Thyroid gland (tissue), 4 donors: ENCODE results near the gene PSD. TPM values are rescaled to one million over a fixed set of nuclear protein-coding genes. Genes with fewer than 3 reads are reported as not detected.

Experiments
- DNase-seq, 2 donors: peaks; one replicate each; pipeline ENCODE4 v3.0.0-alpha.2; 2019
- H3K27ac ChIP-seq, 3 donors: fragments of 200-600 bp; sonication (generic); 1 replicate in 2 of 3; 2 replicates in 1 of 3; pipeline ENCODE4 v1.5.1; 2016 to 2019; ENCODE audit warnings: mild to moderate bottlenecking in 1 of 3, moderate library complexity in 1 of 3
- H3K27me3 ChIP-seq: fragments of 200-600 bp; sonication (generic); one replicate; pipeline ENCODE4 v1.5.1; 2019
- H3K36me3 ChIP-seq, 2 donors: fragments of 200-600 bp; sonication (generic); one replicate each; pipeline ENCODE4 v1.5.1; 2016 to 2019
- H3K4me1 ChIP-seq, 2 donors: fragments of 200-600 bp; sonication (generic); one replicate each; pipeline ENCODE4 v1.5.1; 2017 to 2019
- H3K4me3 ChIP-seq, 3 donors: fragments of 200-600 bp; sonication (generic); replicated peaks in 1 of 3; 1 replicate in 2 of 3; 2 replicates in 1 of 3; pipeline ENCODE4 v1.5.1; 2016; ENCODE audit warnings: mild to moderate bottlenecking in 1 of 3
- H3K9me3 ChIP-seq: fragments of 200-600 bp; sonication (generic); one replicate; pipeline ENCODE4 v1.5.1; 2017
- CTCF ChIP-seq, 6 experiments: fragments of 200-600 bp in 3 of 6; fragments of 450-650 bp in 3 of 6; sonication (generic) in 3 of 6; IDR thresholded peaks; one replicate each; pipeline ENCODE4 v1.5.1; 2016 to 2019; ENCODE audit warnings: antibody characterized with exemption in 6 of 6, mild to moderate bottlenecking in 2 of 6, inconsistent platforms in 1 of 6, moderate library complexity in 1 of 6
- POLR2A ChIP-seq, 2 donors: fragments of 450-650 bp; IDR thresholded peaks; one replicate each; pipeline ENCODE4 v1.6.1; 2017; ENCODE audit warnings: antibody characterized with exemption in 2 of 2, mild to moderate bottlenecking in 2 of 2, moderate library complexity in 1 of 2
- WGBS, 2 donors: methylation state at CpG; one replicate each; pipeline ENCODE4 v1.1.5; 2017; 5-methylcytosine and 5-hydroxymethylcytosine counted together
- intact Hi-C: fragments of 100-400 bp; cut with DNase I; formaldehyde crosslinking; loops from one replicate; pipeline ENCODE4 v1.15.1; 2023
- total RNA-seq, 4 donors: library from RNA; depleted of rRNA; stranded (reverse); fragments of >200 nt; gene quantifications; one replicate each; pipeline ENCODE4 v1.2.3, GENCODE V29; 2016

PSD gene
- total RNA-seq, 4 donors from 2014 or later: 0.24 to 1.1 (median 0.49) TPM

- no peak overlapping the region for H3K4me3 ChIP-seq
- H3K27me3 ChIP-seq: no peaks in the 10 kb centered on the region
- no peaks in the 10 kb centered on the region for H3K36me3 ChIP-seq
- DNase-seq: no peak
- H3K27ac ChIP-seq: no peak overlapping the region
- H3K4me1 ChIP-seq: peaks cover 5 to 6% of the 10 kb centered on the region in 2 donors
- intact Hi-C loops: loop anchor here (5.0 kb wide), 1 partner anchor 192 kb away; no protein-coding TSS in a partner anchor
- 89 to 95% methylated on average over 3 of the region's 3 CpGs for WGBS, 2 donors
- TF ChIP-seq CTCF (IDR thresholded peaks at IDR 0.05) (no peak), POLR2A (IDR thresholded peaks at IDR 0.05) (no peak)
- no peaks in the 10 kb centered on the region for H3K9me3 ChIP-seq
These were observed 28.7 kb downstream of the PSD start for GRCh38 chr10:102389894-102390293.

- no peaks in the 10 kb centered on the region for H3K4me1 ChIP-seq
- no peaks in the 10 kb centered on the region for H3K27me3 ChIP-seq
- WGBS, 2 donors: 75 to 76% methylated on average over 4 of the region's 4 CpGs
- intact Hi-C loops: no loop called here
- H3K9me3 ChIP-seq: no peaks in the 10 kb centered on the region
- no peak for DNase-seq
- no peak overlapping the region for H3K4me3 ChIP-seq
- H3K36me3 ChIP-seq: peaks cover 24 to 30% of the 10 kb centered on the region in 2 donors
- no peak for TF ChIP-seq POLR2A (IDR thresholded peaks at IDR 0.05)
- no peak for TF ChIP-seq CTCF (IDR thresholded peaks at IDR 0.05)
- H3K27ac ChIP-seq: no peak overlapping the region
These were observed 33.8 kb downstream of the PSD start for GRCh38 chr10:102384606-102385429.

- Histone ChIP-seq H3K4me3 (no peak overlapping the region), H3K9me3 (no peaks in the 10 kb centered on the region), H3K27me3 (no peaks in the 10 kb centered on the region), H3K27ac (no peak overlapping the region), H3K36me3 (peaks cover 31 to 38% of the 10 kb centered on the region in 2 donors), H3K4me1 (no peaks in the 10 kb centered on the region)
- no peak for DNase-seq
- intact Hi-C loops: no loop called here
- TF ChIP-seq CTCF (IDR thresholded peaks at IDR 0.05) (peak in 1 of 6 experiments; percentile 12), POLR2A (IDR thresholded peaks at IDR 0.05) (no peak)
- WGBS, 2 donors: 42 to 47% methylated on average over 6 of the region's 6 CpGs
These were observed 34.5 kb downstream of the PSD start for GRCh38 chr10:102384053-102384452.

GRCh38 chr10:102382871-102383270 is 35.7 kb downstream of the PSD start:
- Histone ChIP-seq H3K9me3 (no peaks in the 10 kb centered on the region), H3K36me3 (peaks cover 40 to 49% of the 10 kb centered on the region in 2 donors), H3K4me1 (no peaks in the 10 kb centered on the region), H3K27ac (no peak overlapping the region), H3K4me3 (no peak overlapping the region), H3K27me3 (no peaks in the 10 kb centered on the region)
- intact Hi-C loops: no loop called here
- TF ChIP-seq CTCF (IDR thresholded peaks at IDR 0.05): no peak
- no peak for TF ChIP-seq POLR2A (IDR thresholded peaks at IDR 0.05)
- no peak for DNase-seq
- 92 to 96% methylated on average over 8 of the region's 8 CpGs for WGBS, 2 donors

- WGBS, 2 donors: 90 to 96% methylated on average over 9 of the region's 9 CpGs
- TF ChIP-seq POLR2A (IDR thresholded peaks at IDR 0.05): no peak
- no peak for TF ChIP-seq CTCF (IDR thresholded peaks at IDR 0.05)
- Histone ChIP-seq H3K27me3 (no peaks in the 10 kb centered on the region), H3K36me3 (peaks cover 47 to 52% of the 10 kb centered on the region in 2 donors), H3K27ac (no peak overlapping the region), H3K9me3 (no peaks in the 10 kb centered on the region), H3K4me3 (no peak overlapping the region), H3K4me1 (no peaks in the 10 kb centered on the region)
- intact Hi-C loops: no loop called here
- no peak for DNase-seq
These were observed 36.6 kb downstream of the PSD start for GRCh38 chr10:102381983-102382382.
